Nephron (organoid): ENCODE results near the gene AAGAB.

ENCODE experiments used
- H3K27ac Mint-ChIP-seq, 3 experiments: 2 replicates each; pipeline ENCODE4 v1.8.0; 2020; ENCODE audit warnings: mixed read lengths in 3 of 3, mild to moderate bottlenecking in 2 of 3, moderate library complexity in 1 of 3
- H3K27me3 Mint-ChIP-seq: 2 replicates; pipeline ENCODE4 v1.8.0; 2021; ENCODE audit warnings: low read depth, mild to moderate bottlenecking, moderate library complexity, mixed read lengths
- H3K36me3 Mint-ChIP-seq: 2 replicates; pipeline ENCODE4 v1.8.0; 2020; ENCODE audit warnings: low read depth, mixed read lengths
- H3K4me1 Mint-ChIP-seq: 2 replicates; pipeline ENCODE4 v1.8.0; 2020; ENCODE audit warnings: mixed read lengths
- H3K4me3 Mint-ChIP-seq, 3 experiments: 2 replicates each; pipeline ENCODE4 v1.8.0; 2020; ENCODE audit warnings: mild to moderate bottlenecking in 3 of 3, mixed read lengths in 3 of 3, moderate library complexity in 2 of 3
- H3K9me3 Mint-ChIP-seq: 2 replicates; pipeline ENCODE4 v1.8.0; 2020; ENCODE audit warnings: mixed read lengths
- TF ChIP-seq, protein P1 (sequence below), 3 experiments: fragments of 200-600 bp; sonication (generic); IDR thresholded peaks; one replicate each; pipeline ENCODE4 v1.5.0; 2021; ENCODE audit warnings: antibody characterized with exemption in 3 of 3; ENCODE audit not compliant: unreplicated experiment in 3 of 3

AAGAB gene

DNA sequence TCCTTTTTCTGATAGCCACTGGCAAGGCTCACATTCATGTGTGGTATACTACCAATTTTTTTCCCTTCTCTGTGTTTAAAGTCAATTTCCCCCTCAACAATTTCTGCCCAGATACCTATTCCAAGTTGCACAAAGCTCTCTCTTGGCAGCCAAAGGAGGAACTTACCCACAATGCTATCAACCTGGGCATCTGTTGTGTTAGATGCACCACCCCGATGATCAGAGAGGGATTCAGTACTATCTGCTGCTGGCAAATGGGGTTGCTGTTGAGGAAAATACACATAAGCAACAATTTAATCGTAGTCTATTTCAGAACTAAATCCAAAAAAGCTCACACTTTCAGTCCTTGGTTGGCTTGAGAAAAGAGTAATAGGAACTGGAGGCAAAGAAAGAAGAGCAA, 46.1 kb downstream of the AAGAB start:
- no peaks in the 10 kb centered on the region for H3K9me3 Mint-ChIP-seq
- H3K27me3 Mint-ChIP-seq: no peaks in the 10 kb centered on the region
- H3K27ac Mint-ChIP-seq: no peak overlapping the region
- H3K4me1 Mint-ChIP-seq: peaks cover 23% of the 10 kb centered on the region
- no peak overlapping the region for H3K4me3 Mint-ChIP-seq
- peaks cover 26% of the 10 kb centered on the region for H3K36me3 Mint-ChIP-seq
- TF ChIP-seq, protein P1, sequence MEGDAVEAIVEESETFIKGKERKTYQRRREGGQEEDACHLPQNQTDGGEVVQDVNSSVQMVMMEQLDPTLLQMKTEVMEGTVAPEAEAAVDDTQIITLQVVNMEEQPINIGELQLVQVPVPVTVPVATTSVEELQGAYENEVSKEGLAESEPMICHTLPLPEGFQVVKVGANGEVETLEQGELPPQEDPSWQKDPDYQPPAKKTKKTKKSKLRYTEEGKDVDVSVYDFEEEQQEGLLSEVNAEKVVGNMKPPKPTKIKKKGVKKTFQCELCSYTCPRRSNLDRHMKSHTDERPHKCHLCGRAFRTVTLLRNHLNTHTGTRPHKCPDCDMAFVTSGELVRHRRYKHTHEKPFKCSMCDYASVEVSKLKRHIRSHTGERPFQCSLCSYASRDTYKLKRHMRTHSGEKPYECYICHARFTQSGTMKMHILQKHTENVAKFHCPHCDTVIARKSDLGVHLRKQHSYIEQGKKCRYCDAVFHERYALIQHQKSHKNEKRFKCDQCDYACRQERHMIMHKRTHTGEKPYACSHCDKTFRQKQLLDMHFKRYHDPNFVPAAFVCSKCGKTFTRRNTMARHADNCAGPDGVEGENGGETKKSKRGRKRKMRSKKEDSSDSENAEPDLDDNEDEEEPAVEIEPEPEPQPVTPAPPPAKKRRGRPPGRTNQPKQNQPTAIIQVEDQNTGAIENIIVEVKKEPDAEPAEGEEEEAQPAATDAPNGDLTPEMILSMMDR (IDR thresholded peaks at IDR 0.05; ENCODE audit: unreplicated experiment in 3 of 3): no peak

DNA sequence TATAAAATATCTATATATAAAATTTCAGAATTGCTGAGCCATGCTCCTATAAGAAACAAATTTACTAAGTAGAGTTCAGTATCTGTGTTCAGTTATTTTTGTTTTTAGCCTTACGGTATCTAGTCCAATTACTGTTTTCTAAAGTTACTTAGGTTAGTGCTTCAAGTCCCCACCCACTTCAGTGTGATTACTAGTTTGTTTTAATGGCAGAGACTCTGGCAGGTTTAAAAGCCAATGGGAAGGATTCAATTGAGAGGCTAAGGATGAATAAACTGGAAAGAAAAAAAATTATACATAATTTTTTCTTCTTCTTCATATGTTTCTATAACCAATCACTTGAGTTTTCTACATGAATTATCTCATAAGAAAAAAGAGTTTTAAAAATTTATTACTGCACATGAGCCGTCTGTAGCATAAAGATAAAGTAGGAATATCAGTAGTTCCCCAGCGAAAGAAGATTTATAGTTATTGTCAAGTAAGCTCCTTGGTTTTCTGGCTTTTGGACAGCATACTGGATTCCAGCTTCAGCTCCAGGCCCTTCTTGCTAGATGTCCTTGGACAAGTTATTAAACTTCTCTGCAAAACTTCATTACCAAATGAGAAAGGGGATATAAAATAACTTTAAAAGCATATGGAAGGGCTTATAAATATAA, 46.8 kb downstream of the AAGAB start:
- Mint-ChIP-seq H3K4me1 (peaks cover 23% of the 10 kb centered on the region), H3K27me3 (no peaks in the 10 kb centered on the region), H3K36me3 (peaks cover 29% of the 10 kb centered on the region), H3K9me3 (no peaks in the 10 kb centered on the region), H3K4me3 (no peak overlapping the region), H3K27ac (peak overlapping the region in 2 of 3 experiments; percentile 40 to 47)
- TF ChIP-seq, protein P1 (IDR thresholded peaks at IDR 0.05; ENCODE audit: unreplicated experiment in 3 of 3): no peak

DNA sequence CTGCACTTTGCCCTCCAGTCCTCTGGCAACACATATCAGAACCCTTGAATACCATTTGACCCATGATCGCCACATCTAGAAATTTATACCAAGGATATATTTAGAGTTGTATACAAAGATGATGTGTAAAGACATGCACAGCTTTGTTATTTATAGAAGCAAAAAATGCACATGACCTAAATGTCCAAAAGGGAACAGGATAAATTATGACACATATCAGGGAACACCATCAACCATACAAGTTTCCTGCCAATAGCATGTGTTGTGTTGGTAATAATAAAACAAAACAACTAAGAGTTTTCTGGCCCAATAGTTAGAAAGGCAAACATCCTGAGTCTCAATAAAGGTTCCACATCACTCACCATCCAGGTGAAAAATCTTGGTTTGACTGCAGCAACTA, 51.5 kb downstream of the AAGAB start:
- TF ChIP-seq, protein P1 (IDR thresholded peaks at IDR 0.05; ENCODE audit: unreplicated experiment in 3 of 3): no peak
- Mint-ChIP-seq H3K36me3 (peaks cover 31% of the 10 kb centered on the region), H3K9me3 (no peaks in the 10 kb centered on the region), H3K27ac (no peak overlapping the region), H3K4me3 (no peak overlapping the region), H3K4me1 (peaks cover 19% of the 10 kb centered on the region), H3K27me3 (no peaks in the 10 kb centered on the region)

DNA sequence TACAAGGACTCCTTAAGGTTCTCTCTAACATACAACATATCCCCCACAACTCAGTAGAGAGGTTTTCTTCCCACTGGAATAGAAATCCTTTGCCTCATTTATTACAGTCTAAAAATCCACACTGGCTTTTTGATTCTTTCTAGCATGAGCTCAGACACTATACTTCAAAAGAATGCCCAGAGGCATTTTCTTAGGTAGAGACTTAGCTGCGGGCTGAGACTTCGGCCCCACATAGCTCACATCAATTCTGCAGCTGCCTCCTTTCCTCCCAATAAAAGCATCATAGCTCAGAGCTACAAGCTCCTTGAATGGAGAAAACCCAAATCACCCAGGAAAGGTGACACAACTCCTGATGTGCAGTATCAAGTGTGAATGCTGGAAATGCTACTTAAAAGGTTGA, 52.4 kb downstream of the AAGAB start:
- TF ChIP-seq, protein P1 (IDR thresholded peaks at IDR 0.05; ENCODE audit: unreplicated experiment in 3 of 3): no peak
- Mint-ChIP-seq H3K9me3 (no peaks in the 10 kb centered on the region), H3K27me3 (no peaks in the 10 kb centered on the region), H3K27ac (no peak overlapping the region), H3K4me3 (no peak overlapping the region), H3K4me1 (peaks cover 18% of the 10 kb centered on the region), H3K36me3 (peaks cover 36% of the 10 kb centered on the region)

DNA sequence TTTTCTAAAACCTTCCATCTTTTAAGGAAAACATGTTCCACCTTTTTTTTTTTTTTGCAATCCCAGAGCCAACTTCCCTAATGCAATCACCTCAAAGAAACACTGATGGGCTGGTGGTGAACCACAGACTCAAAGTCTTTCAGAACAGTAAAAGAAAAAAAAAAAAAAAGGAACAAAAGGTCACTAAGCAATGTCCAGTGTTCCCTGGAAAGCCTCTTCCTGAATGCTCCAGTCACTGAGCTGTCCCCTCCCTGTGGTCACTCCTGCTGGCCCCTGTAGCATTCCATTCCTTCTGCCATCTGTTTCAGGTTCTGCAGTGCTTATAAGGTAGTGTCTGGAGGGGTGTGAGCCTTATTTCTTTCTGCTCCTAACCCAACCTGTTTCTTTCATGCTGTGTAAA, 53.3 kb downstream of the AAGAB start:
- Mint-ChIP-seq H3K9me3 (no peaks in the 10 kb centered on the region), H3K27me3 (no peaks in the 10 kb centered on the region), H3K36me3 (peaks cover 41% of the 10 kb centered on the region), H3K4me1 (peaks cover 26% of the 10 kb centered on the region), H3K27ac (peak overlapping the region in 1 of 3 experiments; percentile 34), H3K4me3 (no peak overlapping the region)
- TF ChIP-seq, protein P1 (IDR thresholded peaks at IDR 0.05; ENCODE audit: unreplicated experiment in 3 of 3): no peak
